GM12878 (cell line): Measurements from ENCODE around the gene PXT1. TPM values are rescaled to one million over a fixed set of nuclear protein-coding genes. Genes with fewer than 3 reads are reported as not detected.
"Not testable (repeated sequence)": the region's sequence is repeated elsewhere in the genome, so short reads cannot be mapped to it uniquely, and the experiment has no call there.

Source experiments
- ATAC-seq: fragments of 200-7000 bp; cut with Tn5 transposase; 3 replicates; pipeline ENCODE4 v1.9.1; 2020; ENCODE audit warnings: mild to moderate bottlenecking, moderate library complexity
- BruUV-seq: library from RNA; stranded (reverse); fragments of 400-500 nt; replicated peaks from 2 replicates; lab custom pipeline; 2021; lab: Mats Ljungman, UMichigan
- CTCF ChIA-PET: fragments of 300-600 bp; sonication (Branson Sonifier 250); formaldehyde crosslinking; extraction: SDS; loops from one replicate; lab custom pipeline; 2021; ENCODE audit warnings: inconsistent platforms; lab: Yijun Ruan, JAX
- POLR2A ChIA-PET: fragments of 350-600 bp; formaldehyde crosslinking; extraction: SDS; loops from one replicate; lab custom pipeline; 2021; ENCODE audit warnings: inconsistent platforms; lab: Charles Lee
- RAD21 ChIA-PET: fragments of 300-600 bp; sonication (Branson Sonifier 250); formaldehyde crosslinking; loops from one replicate; lab custom pipeline; 2023; ENCODE audit warnings: antibody characterized with exemption; ENCODE audit not compliant: unreplicated experiment; lab: Charles Lee
- SMC1A ChIA-PET: fragments of 300-600 bp; sonication (Branson Sonifier 250); formaldehyde crosslinking; loops from one replicate; lab custom pipeline; 2023; ENCODE audit not compliant: unreplicated experiment, uncharacterized antibody; lab: Charles Lee
- DNase-seq: peaks from one replicate; pipeline ENCODE4 v3.0.0-alpha.2; 2011; ENCODE audit warnings: low read depth, low spot score
- FAIRE-seq: peaks from 3 replicates; lab custom pipeline; 2011; peaks lifted over from hg19 to GRCh38; lab: Jason Lieb, UNC
- H2AFZ ChIP-seq: 2 replicates; pipeline ENCODE4 v1.6.0; 2011; ENCODE audit warnings: low read depth, low read length, control low read depth; ENCODE audit not compliant: control insufficient read depth
- H3K27ac ChIP-seq: 2 replicates; pipeline ENCODE4 v1.5.1; 2011; ENCODE audit warnings: control low read depth; ENCODE audit not compliant: control insufficient read depth, insufficient read depth
- H3K27me3 ChIP-seq, 2 experiments: replicated peaks in 1 of 2; 2 replicates each; pipeline versions ENCODE4 v1.6.0 to v1.6.1; 2011; ENCODE audit warnings: low read length in 1 of 2; ENCODE audit not compliant: control insufficient read depth in 2 of 2, insufficient read depth in 2 of 2
- H3K36me3 ChIP-seq, 2 experiments: 2 replicates each; pipeline ENCODE4 v1.5.1; 2011; ENCODE audit warnings: low read length in 1 of 2; ENCODE audit not compliant: control insufficient read depth in 2 of 2, insufficient read depth in 2 of 2
- H3K4me1 ChIP-seq: 2 replicates; pipeline ENCODE4 v1.6.1; 2011; ENCODE audit warnings: mild to moderate bottlenecking, low read length, moderate library complexity, mixed read lengths; ENCODE audit not compliant: control insufficient read depth, insufficient read depth
- H3K4me2 ChIP-seq: 2 replicates; pipeline ENCODE4 v1.6.0; 2011; ENCODE audit warnings: control low read depth; ENCODE audit not compliant: control insufficient read depth, insufficient read depth
- H3K4me3 ChIP-seq: fragments of 200-600 bp; sonication (generic); 2 replicates; pipeline ENCODE4 v1.5.1; 2016
- H3K79me2 ChIP-seq: 2 replicates; pipeline ENCODE4 v1.6.0; 2011; ENCODE audit warnings: low read length; ENCODE audit not compliant: control insufficient read depth, insufficient read depth
- H3K9ac ChIP-seq: 2 replicates; pipeline ENCODE4 v1.8.0; 2011; ENCODE audit warnings: low read length, control low read depth, mixed read lengths; ENCODE audit not compliant: control insufficient read depth, insufficient read depth
- H3K9me3 ChIP-seq: replicated peaks from 3 replicates; pipeline ENCODE4 v1.5.1; 2011; ENCODE audit warnings: mild to moderate bottlenecking, low read length; ENCODE audit not compliant: control insufficient read depth, insufficient read depth
- H4K20me1 ChIP-seq: 2 replicates; pipeline ENCODE4 v1.6.0; 2011; ENCODE audit not compliant: control insufficient read depth, insufficient read depth
- NFYB ChIP-seq: IDR thresholded peaks from 2 replicates; pipeline ENCODE4 v1.6.1; 2011; ENCODE audit warnings: low read depth, mild to moderate bottlenecking, low read length, improper control_type of control experiment, moderate library complexity; ENCODE audit not compliant: insufficient read depth
- WGBS: methylation state at CpG from one replicate; pipeline ENCODE4 v1.1.6; 2016; ENCODE audit warnings: low lambda C conversion rate; ENCODE audit not compliant: insufficient replicate concordance, insufficient coverage; ENCODE audit errors: missing lambda C conversion rate; 5-methylcytosine and 5-hydroxymethylcytosine counted together
- in situ Hi-C: fragments of 300-500 bp; cut with MboI; formaldehyde crosslinking; loops from 9 replicates; pipeline ENCODE4 v1.14.3; 2018; ENCODE audit warnings: mixed read lengths
- intact Hi-C: fragments of 100-400 bp; cut with micrococcal nuclease; formaldehyde crosslinking; loops from one replicate; pipeline ENCODE4 v1.14.2; 2022; ENCODE audit not compliant: unreplicated experiment
- polyA plus RNA-seq, 11 experiments: library from polyadenylated mRNA; depleted of rRNA in 4 of 11; unstranded in 6 of 11; stranded (reverse) in 5 of 11; fragments of >200 nt; fragmentation: Nextera tagmentation in 4 of 11; fragmentation: Illumina TruSeq in 1 of 11; extraction: Ambion mirVana in 4 of 11; extraction: Trizol in 1 of 11; gene quantifications; 1 replicate in 1 of 11; 2 replicates in 10 of 11; pipeline versions ENCODE4 v1.2.1 to v1.2.3, GENCODE V29; 2011 to 2016; ENCODE audit warnings: inconsistent platforms in 2 of 11, missing spikeins in 2 of 11, low read depth in 1 of 11
- total RNA-seq, 4 experiments: library from RNA; depleted of rRNA in 3 of 4; stranded (reverse); fragments of >200 nt in 3 of 4; fragmentation: Illumina TruSeq in 1 of 4; extraction: Trizol in 1 of 4; gene quantifications; 2 replicates each; pipeline versions ENCODE4 v1.2.1 to v1.2.3, GENCODE V29; 2013 to 2021
- TF ChIP-seq, protein P1 (sequence below): fragments of 450-650 bp; IDR thresholded peaks from 2 replicates; pipeline ENCODE4 v1.6.1; 2017; ENCODE audit warnings: mild to moderate bottlenecking

Gene PXT1
- total and polyA plus RNA-seq, 10 of the 15 experiments (the other 5 are each of a cell fraction or from before 2014, with no cell fraction given), result 0.27 to 2.9 (median 0.50) TPM

GRCh38 chr6:36452897-36453296 lies 10.2 kb upstream of the PXT1 start:
- H3K27ac ChIP-seq, H3K4me3 ChIP-seq, FAIRE-seq, ATAC-seq, BruUV-seq, H3K4me1 ChIP-seq, in situ Hi-C loops, H3K9ac ChIP-seq, H4K20me1 ChIP-seq, intact Hi-C loops, H3K27me3 ChIP-seq, H3K4me2 ChIP-seq, H2AFZ ChIP-seq, DNase-seq, H3K9me3 ChIP-seq: not testable (repeated sequence)
- Histone ChIP-seq H3K36me3 (peaks cover 0 to 15% of the 10 kb centered on the region in 2 experiments; a peak in 2 of 4 replicates), H3K79me2 (peaks cover 33% of the 10 kb centered on the region)
- RAD21 ChIA-PET, result interaction anchor here (0.7 kb wide), 1 partner anchor 140 kb away, joined by 3 read pairs; no protein-coding TSS in a partner anchor
- SMC1A ChIA-PET, result interaction anchor here (0.6 to 1.2 kb wide), 4 partner anchors 30 to 394 kb away, joined by 3 read pairs; no protein-coding TSS in a partner anchor
- CTCF ChIA-PET, result interaction anchor here (0.7 to 1.0 kb wide), 4 partner anchors 12 to 288 kb away, joined by 3 read pairs; no protein-coding TSS in a partner anchor
- 95% methylated on average over 8 of the region's 8 CpGs for WGBS
- POLR2A ChIA-PET, result interaction anchor here (0.7 to 0.9 kb wide), 3 partner anchors 9 to 70 kb away, joined by 3 read pairs; no protein-coding TSS in a partner anchor

DNA sequence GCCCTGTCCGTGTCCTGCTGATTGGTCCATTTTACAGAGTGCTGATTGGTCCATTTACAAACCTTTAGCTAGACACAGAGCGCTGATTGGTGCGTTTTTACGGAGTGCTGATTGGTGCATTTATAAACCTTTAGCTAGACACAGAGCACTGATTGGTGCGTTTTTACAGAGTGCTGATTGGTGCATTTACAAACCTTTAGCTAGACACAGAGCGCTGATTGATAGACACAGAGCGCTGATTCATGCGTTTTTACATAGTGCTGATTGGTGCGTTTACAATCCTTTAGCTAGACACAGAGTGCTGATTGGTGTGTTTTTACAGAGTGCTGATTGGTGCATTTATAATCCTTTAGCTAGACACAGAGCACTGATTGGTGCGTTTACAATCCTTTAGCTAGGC lies 6.5 kb upstream of the PXT1 start:
- SMC1A ChIA-PET, FAIRE-seq, H3K9me3 ChIP-seq, ATAC-seq, H3K4me1 ChIP-seq, H3K4me2 ChIP-seq, H4K20me1 ChIP-seq, intact Hi-C loops, in situ Hi-C loops, H3K27ac ChIP-seq, DNase-seq, POLR2A ChIA-PET, RAD21 ChIA-PET, BruUV-seq, H3K4me3 ChIP-seq, H3K9ac ChIP-seq, H3K27me3 ChIP-seq, H2AFZ ChIP-seq: not testable (repeated sequence)
- 98% methylated on average over 10 of the region's 10 CpGs for WGBS
- peak; percentile 78; the same call in 1 of the 2 replicates for TF ChIP-seq NFYB
- TF ChIP-seq, protein P1, sequence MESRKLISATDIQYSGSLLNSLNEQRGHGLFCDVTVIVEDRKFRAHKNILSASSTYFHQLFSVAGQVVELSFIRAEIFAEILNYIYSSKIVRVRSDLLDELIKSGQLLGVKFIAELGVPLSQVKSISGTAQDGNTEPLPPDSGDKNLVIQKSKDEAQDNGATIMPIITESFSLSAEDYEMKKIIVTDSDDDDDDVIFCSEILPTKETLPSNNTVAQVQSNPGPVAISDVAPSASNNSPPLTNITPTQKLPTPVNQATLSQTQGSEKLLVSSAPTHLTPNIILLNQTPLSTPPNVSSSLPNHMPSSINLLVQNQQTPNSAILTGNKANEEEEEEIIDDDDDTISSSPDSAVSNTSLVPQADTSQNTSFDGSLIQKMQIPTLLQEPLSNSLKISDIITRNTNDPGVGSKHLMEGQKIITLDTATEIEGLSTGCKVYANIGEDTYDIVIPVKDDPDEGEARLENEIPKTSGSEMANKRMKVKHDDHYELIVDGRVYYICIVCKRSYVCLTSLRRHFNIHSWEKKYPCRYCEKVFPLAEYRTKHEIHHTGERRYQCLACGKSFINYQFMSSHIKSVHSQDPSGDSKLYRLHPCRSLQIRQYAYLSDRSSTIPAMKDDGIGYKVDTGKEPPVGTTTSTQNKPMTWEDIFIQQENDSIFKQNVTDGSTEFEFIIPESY, result peak; percentile 68; the same call in 1 of the 2 replicates
- peaks cover 49% of the 10 kb centered on the region for H3K79me2 ChIP-seq
- CTCF ChIA-PET, result interaction anchor here (1.3 kb wide), 1 partner anchor 26 kb away, joined by 3 read pairs; no protein-coding TSS in a partner anchor
- H3K36me3 ChIP-seq, result peaks cover 0 to 15% of the 10 kb centered on the region in 2 experiments; a peak in 2 of 4 replicates
